ENCODE data around the gene GFOD1. TPM values are rescaled to one million over a fixed set of nuclear protein-coding genes. Genes with fewer than 3 reads are reported as not detected.

GFOD1 gene
- total RNA-seq, 2 donors from 2014 or later: 23.8 to 25.3 TPM

GRCh38 chr6:13433709-13434121, 53.7 kb downstream of the GFOD1 start:
- Histone ChIP-seq H3K9me3 (no peaks in the 10 kb centered on the region), H3K36me3 (no peaks in the 10 kb centered on the region), H3K27me3 (replicated peaks; ENCODE audit: insufficient read depth) (no peaks in the 10 kb centered on the region), H3K27ac (no peak overlapping the region), H3K4me3 (no peak overlapping the region), H3K4me1 (ENCODE audit: control insufficient read depth in 1 of 2, low read depth in 2 of 2) (no peaks in the 10 kb centered on the region)
- no peak for ATAC-seq (ENCODE audit: insufficient number of reproducible peaks, low FRiP score, low read depth)
- no peak for TF ChIP-seq CTCF (IDR thresholded peaks at IDR 0.05)
- DNase-seq (ENCODE audit: low spot score): no peak

GRCh38 chr6:13432526-13433184, 54.7 kb downstream of the GFOD1 start:
- no peaks in the 10 kb centered on the region for H3K36me3 ChIP-seq
- DNase-seq (ENCODE audit: low spot score): no peak
- no peak overlapping the region for H3K4me3 ChIP-seq
- H3K9me3 ChIP-seq: no peaks in the 10 kb centered on the region
- H3K4me1 ChIP-seq (ENCODE audit: control insufficient read depth in 1 of 2, low read depth in 2 of 2): no peaks in the 10 kb centered on the region
- H3K27ac ChIP-seq: no peak overlapping the region
- H3K27me3 ChIP-seq (replicated peaks; ENCODE audit: insufficient read depth): no peaks in the 10 kb centered on the region
- no peak for ATAC-seq (ENCODE audit: insufficient number of reproducible peaks, low FRiP score, low read depth)
- TF ChIP-seq CTCF (IDR thresholded peaks at IDR 0.05): no peak

DNA sequence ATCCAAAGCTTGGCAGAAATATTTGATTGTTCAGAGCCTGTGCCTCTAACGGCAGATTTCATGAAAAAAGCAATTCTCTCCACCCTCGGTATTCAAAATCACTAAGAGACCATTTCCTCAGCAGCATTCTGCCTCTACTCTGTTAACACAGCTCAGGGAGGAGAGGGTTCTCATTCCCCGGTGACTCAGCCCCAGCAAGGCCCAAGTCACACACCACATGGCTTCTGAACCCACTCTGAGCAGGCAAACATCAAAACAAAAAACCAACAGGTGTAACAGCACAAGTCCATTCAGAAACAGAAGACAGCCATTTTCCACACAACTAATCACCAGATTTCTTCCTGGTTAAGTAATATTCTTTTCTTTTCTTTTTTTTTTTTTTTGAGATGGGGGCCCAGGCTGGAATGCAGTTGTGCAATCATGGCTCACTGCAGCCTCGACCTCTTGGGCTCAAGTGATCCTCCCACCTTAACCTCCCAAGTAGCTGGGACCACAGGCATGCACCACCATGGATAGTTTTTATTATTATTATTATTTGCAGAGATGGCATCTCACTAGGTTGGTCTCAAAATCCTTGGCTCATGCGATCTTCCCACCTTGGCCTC, 55.4 kb downstream of the GFOD1 start:
- Histone ChIP-seq H3K9me3 (no peaks in the 10 kb centered on the region), H3K27ac (no peak overlapping the region), H3K27me3 (replicated peaks; ENCODE audit: insufficient read depth) (no peaks in the 10 kb centered on the region), H3K4me3 (no peak overlapping the region), H3K4me1 (ENCODE audit: control insufficient read depth in 1 of 2, low read depth in 2 of 2) (no peaks in the 10 kb centered on the region), H3K36me3 (no peaks in the 10 kb centered on the region)
- TF ChIP-seq CTCF (IDR thresholded peaks at IDR 0.05): no peak
- no peak for DNase-seq (ENCODE audit: low spot score)
- ATAC-seq (ENCODE audit: insufficient number of reproducible peaks, low FRiP score, low read depth): no peak

- H3K4me3 ChIP-seq: no peak overlapping the region
- ATAC-seq (ENCODE audit: insufficient number of reproducible peaks, low FRiP score, low read depth) (no peak), DNase-seq (ENCODE audit: low spot score) (no peak)
- H3K36me3 ChIP-seq: no peaks in the 10 kb centered on the region
- H3K9me3 ChIP-seq: no peaks in the 10 kb centered on the region
- TF ChIP-seq CTCF (IDR thresholded peaks at IDR 0.05): no peak
- H3K27me3 ChIP-seq (replicated peaks; ENCODE audit: insufficient read depth): no peaks in the 10 kb centered on the region
- no peak overlapping the region for H3K27ac ChIP-seq
- peaks cover 0 to 5% of the 10 kb centered on the region in 2 donors for H3K4me1 ChIP-seq (ENCODE audit: control insufficient read depth in 1 of 2, low read depth in 2 of 2)
These were observed 56.2 kb downstream of the GFOD1 start for GRCh38 chr6:13431059-13431656.

DNA sequence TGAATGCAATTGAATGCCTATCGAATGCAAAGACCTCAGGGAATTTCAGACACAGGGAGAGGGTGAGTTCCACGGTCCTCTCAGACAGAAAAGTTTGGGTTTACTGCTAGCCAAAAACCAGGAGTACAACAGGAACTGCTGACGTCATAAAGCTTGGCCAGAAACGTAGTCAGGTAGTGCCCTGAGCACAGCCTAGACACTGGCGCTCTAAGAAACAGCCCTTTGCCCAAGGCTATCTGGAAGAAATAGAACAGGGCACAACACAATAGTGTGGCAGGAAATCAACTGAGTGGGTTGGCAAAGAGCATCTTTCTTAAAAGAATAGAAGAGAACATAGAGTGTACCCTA, 58.0 kb downstream of the GFOD1 start:
- Histone ChIP-seq H3K27ac (no peak overlapping the region), H3K36me3 (no peaks in the 10 kb centered on the region), H3K27me3 (replicated peaks; ENCODE audit: insufficient read depth) (no peaks in the 10 kb centered on the region), H3K4me1 (ENCODE audit: control insufficient read depth in 1 of 2, low read depth in 2 of 2) (peaks cover 9 to 18% of the 10 kb centered on the region in 2 donors), H3K4me3 (no peak overlapping the region), H3K9me3 (no peaks in the 10 kb centered on the region)
- ATAC-seq (ENCODE audit: insufficient number of reproducible peaks, low FRiP score, low read depth) (no peak), DNase-seq (ENCODE audit: low spot score) (no peak)
- TF ChIP-seq CTCF (IDR thresholded peaks at IDR 0.05): no peak
